Common myeloid progenitor, CD34-positive (primary cell): ENCODE results near the gene TNK2.

Source experiments
- CTCF ChIA-PET: fragments of 350-600 bp; sonication (Branson Sonifier 250); formaldehyde crosslinking; loops from one replicate; lab custom pipeline; 2021; ENCODE audit warnings: antibody characterized with exemption; lab: Charles Lee
- POLR2A ChIA-PET: fragments of 350-600 bp; sonication (Branson Sonifier 250); formaldehyde crosslinking; loops from one replicate; lab custom pipeline; 2021; ENCODE audit warnings: antibody characterized with exemption; lab: Charles Lee
- DNase-seq, 3 donors: peaks; one replicate each; pipeline versions ENCODE4 v3.0.0 to v3.0.0-alpha.2; 2013
- H3K27ac ChIP-seq, 2 experiments: 1 replicate in 1 of 2; 2 replicates in 1 of 2; pipeline ENCODE4 v1.7.0; 2013; ENCODE audit warnings: inconsistent platforms in 2 of 2, low read length in 2 of 2, mild to moderate bottlenecking in 2 of 2, low read depth in 1 of 2, moderate library complexity in 1 of 2; ENCODE audit not compliant: severe bottlenecking in 2 of 2, insufficient read depth in 1 of 2, poor library complexity in 1 of 2
- H3K27me3 ChIP-seq, 5 experiments: replicated peaks in 2 of 5; 1 replicate in 3 of 5; 2 replicates in 2 of 5; pipeline versions ENCODE4 v1.6.1 to v1.7.0; 2013; ENCODE audit warnings: low read length in 4 of 5, mild to moderate bottlenecking in 2 of 5, moderate library complexity in 2 of 5, inconsistent platforms in 1 of 5; ENCODE audit not compliant: insufficient read depth in 5 of 5, control insufficient read depth in 4 of 5
- H3K36me3 ChIP-seq, 4 experiments: 1 replicate in 2 of 4; 2 replicates in 2 of 4; pipeline versions ENCODE4 v1.6.1 to v1.7.0; 2013; ENCODE audit warnings: low read length in 3 of 4, control low read depth in 1 of 4, mild to moderate bottlenecking in 1 of 4; ENCODE audit not compliant: control insufficient read depth in 4 of 4, insufficient read depth in 4 of 4
- H3K4me1 ChIP-seq, 4 experiments: 1 replicate in 3 of 4; 2 replicates in 1 of 4; pipeline versions ENCODE4 v1.6.1 to v1.7.1; 2013; ENCODE audit warnings: low read length in 3 of 4, mild to moderate bottlenecking in 3 of 4, control low read depth in 1 of 4, inconsistent platforms in 1 of 4, moderate library complexity in 1 of 4; ENCODE audit not compliant: control insufficient read depth in 4 of 4, insufficient read depth in 4 of 4; ENCODE audit errors: control extremely low read depth in 1 of 4
- H3K4me3 ChIP-seq, 7 experiments: 1 replicate in 4 of 7; 2 replicates in 3 of 7; pipeline versions ENCODE4 v1.5.1 to v1.7.0; 2013; ENCODE audit warnings: mild to moderate bottlenecking in 7 of 7, low read length in 6 of 7, moderate library complexity in 6 of 7, inconsistent platforms in 2 of 7, low read depth in 2 of 7, control low read depth in 1 of 7; ENCODE audit not compliant: insufficient read depth in 4 of 7, control insufficient read depth in 1 of 7; ENCODE audit errors: extremely low read depth in 1 of 7
- H3K9me3 ChIP-seq, 5 experiments: 1 replicate in 4 of 5; 2 replicates in 1 of 5; pipeline versions ENCODE4 v1.6.1 to v1.7.1; 2013; ENCODE audit warnings: low read length in 4 of 5, mild to moderate bottlenecking in 2 of 5, inconsistent platforms in 1 of 5, low read depth in 1 of 5, moderate library complexity in 1 of 5; ENCODE audit not compliant: control insufficient read depth in 4 of 5, insufficient read depth in 2 of 5; ENCODE audit errors: control extremely low read depth in 1 of 5
- WGBS: methylation state at CpG from one replicate; pipeline ENCODE4 v1.1.5; 2013; ENCODE audit not compliant: insufficient coverage; 5-methylcytosine and 5-hydroxymethylcytosine counted together

The TNK2 gene

GRCh38 chr3:195892105-195893043, 16.0 kb downstream of the TNK2 start:
- Histone ChIP-seq H3K27ac (peak overlapping the region in 1 of 2 experiments; percentile 66), H3K4me3 (peak overlapping the region in 4 of 7 experiments; percentile 6 to 55 (median 28)), H3K4me1 (peaks cover 0 to 52% (median 45%) of the 10 kb centered on the region in 4 experiments), H3K9me3 (no peaks in the 10 kb centered on the region), H3K27me3 (no peaks in the 10 kb centered on the region), H3K36me3 (peaks cover 0 to 36% (median 18%) of the 10 kb centered on the region in 4 experiments)
- WGBS = 74% methylated on average over 21 of the region's 35 CpGs
- CTCF ChIA-PET = interaction anchor here (1.2 to 21.0 kb wide), 7 partner anchors 8 to 38 kb away, joined by 4 to 360 read pairs (median 96); partner anchors contain the start of gene TNK2
- peak in 2 of 3 donors; percentile 48 to 56 for DNase-seq
- POLR2A ChIA-PET = interaction anchor here (1.1 to 7.0 kb wide), 2 partner anchors 16 kb away, joined by 4 to 109 read pairs; partner anchors contain the start of gene TNK2

GRCh38 chr3:195891431-195892104, 16.8 kb downstream of the TNK2 start:
- ChIA-PET POLR2A (interaction anchor here (1.1 kb wide), 1 partner anchor 17 kb away, joined by 4 read pairs; the partner anchor contains the start of gene TNK2), CTCF (interaction anchor here (1.2 to 21.0 kb wide), 6 partner anchors 10 to 37 kb away, joined by 4 to 360 read pairs (median 104); partner anchors contain the start of gene TNK2)
- peaks cover 2 to 42% (median 21%) of the 10 kb centered on the region in 4 experiments for H3K36me3 ChIP-seq
- no peak for DNase-seq
- H3K4me1 ChIP-seq = peaks cover 0 to 44% (median 37%) of the 10 kb centered on the region in 4 experiments
- no peaks in the 10 kb centered on the region for H3K27me3 ChIP-seq
- H3K4me3 ChIP-seq = no peak overlapping the region
- 95% methylated on average over 16 of the region's 19 CpGs for WGBS
- no peak overlapping the region for H3K27ac ChIP-seq
- no peaks in the 10 kb centered on the region for H3K9me3 ChIP-seq

- H3K27me3 ChIP-seq = no peaks in the 10 kb centered on the region
- H3K27ac ChIP-seq = no peak overlapping the region
- DNase-seq = peak in 2 of 3 donors; percentile 41 to 52
- H3K36me3 ChIP-seq = peaks cover 2 to 58% (median 33%) of the 10 kb centered on the region in 4 experiments
- POLR2A ChIA-PET = interaction anchor here (1.1 kb wide), 1 partner anchor 30 kb away, joined by 3 read pairs; no protein-coding TSS in a partner anchor
- no peaks in the 10 kb centered on the region for H3K9me3 ChIP-seq
- peaks cover 0 to 32% (median 24%) of the 10 kb centered on the region in 4 experiments for H3K4me1 ChIP-seq
- WGBS = 89% methylated on average over 5 of the region's 8 CpGs
- H3K4me3 ChIP-seq = no peak overlapping the region
- CTCF ChIA-PET = interaction anchor here (1.2 to 21.0 kb wide), 9 partner anchors 10 to 36 kb away, joined by 3 to 360 read pairs (median 11); partner anchors contain the start of gene TNK2
Observed at GRCh38 chr3:195889870-195890295, 18.5 kb downstream of the TNK2 start.

- ChIA-PET CTCF (interaction anchor here (1.2 to 21.0 kb wide), 9 partner anchors 9 to 35 kb away, joined by 3 to 360 read pairs (median 11); partner anchors contain the start of gene TNK2), POLR2A (interaction anchor here (1.1 kb wide), 1 partner anchor 30 kb away, joined by 3 read pairs; no protein-coding TSS in a partner anchor)
- Histone ChIP-seq H3K4me3 (no peak overlapping the region), H3K27me3 (no peaks in the 10 kb centered on the region), H3K9me3 (no peaks in the 10 kb centered on the region), H3K36me3 (peaks cover 2 to 63% (median 39%) of the 10 kb centered on the region in 4 experiments), H3K4me1 (peaks cover 0 to 26% (median 18%) of the 10 kb centered on the region in 4 experiments), H3K27ac (no peak overlapping the region)
- 97% methylated on average over 22 of the region's 26 CpGs for WGBS
- DNase-seq = no peak
Observed at GRCh38 chr3:195888981-195889869, 19.1 kb downstream of the TNK2 start.

GRCh38 chr3:195888311-195888761, 20.0 kb downstream of the TNK2 start:
- H3K27me3 ChIP-seq = no peaks in the 10 kb centered on the region
- H3K27ac ChIP-seq = no peak overlapping the region
- CTCF ChIA-PET = interaction anchor here (2.4 to 21.0 kb wide), 5 partner anchors 17 to 34 kb away, joined by 11 to 360 read pairs (median 96); partner anchors contain the start of gene TNK2
- H3K4me3 ChIP-seq = no peak overlapping the region
- H3K9me3 ChIP-seq = no peaks in the 10 kb centered on the region
- WGBS = 95% methylated on average over 13 of the region's 18 CpGs
- POLR2A ChIA-PET = no interaction called here
- no peak for DNase-seq
- H3K36me3 ChIP-seq = peaks cover 2 to 69% (median 46%) of the 10 kb centered on the region in 4 experiments
- H3K4me1 ChIP-seq = peaks cover 0 to 17% (median 9%) of the 10 kb centered on the region in 4 experiments

- no peak for DNase-seq
- H3K27ac ChIP-seq = no peak overlapping the region
- H3K27me3 ChIP-seq = no peaks in the 10 kb centered on the region
- WGBS = 96% methylated on average over 33 of the region's 36 CpGs
- no peak overlapping the region for H3K4me3 ChIP-seq
- ChIA-PET POLR2A (no interaction called here), CTCF (interaction anchor here (10.6 to 21.0 kb wide), 3 partner anchors 25 to 33 kb away, joined by 96 to 360 read pairs (median 238); no protein-coding TSS in a partner anchor)
- H3K4me1 ChIP-seq = peaks cover 0 to 10% (median 3%) of the 10 kb centered on the region in 4 experiments
- H3K36me3 ChIP-seq = peaks cover 2 to 76% (median 51%) of the 10 kb centered on the region in 4 experiments
- H3K9me3 ChIP-seq = no peaks in the 10 kb centered on the region
Observed at GRCh38 chr3:195887670-195888069, 20.7 kb downstream of the TNK2 start.
